Measurements from ENCODE around the gene ATP13A3. TPM values are rescaled to one million over a fixed set of nuclear protein-coding genes. Genes with fewer than 3 reads are reported as not detected.

Gene ATP13A3
- total RNA-seq, 4 donors from 2014 or later, result 55.6 to 166 (median 94.7) TPM

GRCh38 chr3:194364652-194365434 is 122.0 kb downstream of the ATP13A3 start:
- H3K36me3 ChIP-seq, result no peaks in the 10 kb centered on the region
- H3K27me3 ChIP-seq, result peaks cover 0 to 51% (median 2%) of the 10 kb centered on the region in 4 donors
- WGBS, 2 donors, result 54 to 72% methylated on average over 8 to 17 of the region's 20 CpGs
- no peaks in the 10 kb centered on the region for H3K9me3 ChIP-seq
- no peak for DNase-seq
- intact Hi-C loops (cut with DNase I), result no loop called here
- peaks cover 0 to 11% (median 7%) of the 10 kb centered on the region in 3 donors for H3K4me1 ChIP-seq
- no peak overlapping the region for H3K4me3 ChIP-seq
- TF ChIP-seq CTCF (IDR thresholded peaks at IDR 0.05), result no peak
- TF ChIP-seq POLR2A (IDR thresholded peaks at IDR 0.05), result no peak
- H3K27ac ChIP-seq, result no peak overlapping the region

- WGBS, 2 donors, result 71 to 80% methylated on average over 3 of the region's 3 CpGs
- intact Hi-C loops (cut with DNase I), result no loop called here
- Histone ChIP-seq H3K27me3 (peaks cover 0 to 46% (median 2%) of the 10 kb centered on the region in 4 donors), H3K9me3 (no peaks in the 10 kb centered on the region), H3K4me1 (peaks cover 0 to 11% (median 7%) of the 10 kb centered on the region in 3 donors), H3K27ac (no peak overlapping the region), H3K36me3 (no peaks in the 10 kb centered on the region), H3K4me3 (no peak overlapping the region)
- TF ChIP-seq CTCF (IDR thresholded peaks at IDR 0.05), result no peak
- DNase-seq, result no peak
Measured at GRCh38 chr3:194364314-194364651, 122.5 kb downstream of the ATP13A3 start.

- H3K4me1 ChIP-seq, result peaks cover 0 to 11% (median 7%) of the 10 kb centered on the region in 3 donors
- TF ChIP-seq POLR2A (IDR thresholded peaks at IDR 0.05) (no peak), CTCF (IDR thresholded peaks at IDR 0.05) (no peak)
- intact Hi-C loops (cut with DNase I), result no loop called here
- no peak for DNase-seq
- no peak overlapping the region for H3K4me3 ChIP-seq
- H3K9me3 ChIP-seq, result no peaks in the 10 kb centered on the region
- 93 to 97% methylated on average over 11 to 12 of the region's 18 CpGs for WGBS, 2 donors
- peaks cover 0 to 28% (median 0%) of the 10 kb centered on the region in 4 donors for H3K27me3 ChIP-seq
- no peak overlapping the region for H3K27ac ChIP-seq
- H3K36me3 ChIP-seq, result no peaks in the 10 kb centered on the region
Measured at GRCh38 chr3:194360568-194360967, 126.2 kb downstream of the ATP13A3 start.

- intact Hi-C loops (cut with DNase I), result no loop called here
- TF ChIP-seq POLR2A (IDR thresholded peaks at IDR 0.05), result no peak
- no peak for TF ChIP-seq CTCF (IDR thresholded peaks at IDR 0.05)
- Histone ChIP-seq H3K4me1 (no peaks in the 10 kb centered on the region), H3K4me3 (no peak overlapping the region), H3K36me3 (no peaks in the 10 kb centered on the region), H3K27me3 (peaks cover 0 to 16% (median 0%) of the 10 kb centered on the region in 4 donors), H3K27ac (no peak overlapping the region), H3K9me3 (no peaks in the 10 kb centered on the region)
- WGBS, 2 donors, result 75 to 86% methylated on average over 6 to 10 of the region's 11 CpGs
- DNase-seq, result no peak
Measured at GRCh38 chr3:194357681-194358080, 129.1 kb downstream of the ATP13A3 start.

- TF ChIP-seq POLR2A (IDR thresholded peaks at IDR 0.05) (no peak), CTCF (IDR thresholded peaks at IDR 0.05) (no peak)
- Histone ChIP-seq H3K27ac (no peak overlapping the region), H3K36me3 (no peaks in the 10 kb centered on the region), H3K4me3 (no peak overlapping the region), H3K27me3 (peaks cover 0 to 16% (median 0%) of the 10 kb centered on the region in 4 donors), H3K4me1 (no peaks in the 10 kb centered on the region), H3K9me3 (no peaks in the 10 kb centered on the region)
- no peak for DNase-seq
- intact Hi-C loops (cut with DNase I), result no loop called here
- 73 to 86% methylated on average over 7 of the region's 7 CpGs for WGBS, 2 donors
Measured at GRCh38 chr3:194355379-194355778, 131.4 kb downstream of the ATP13A3 start.

Measured in esophagus squamous epithelium (tissue), 5 donors.